ENCODE data around the gene UBA52.

Gene UBA52

GRCh38 chr19:18620902-18621301, 49.2 kb downstream of the UBA52 start:
- Mint-ChIP-seq H3K36me3 (no peaks in the 10 kb centered on the region), H3K9me3 (no peaks in the 10 kb centered on the region), H3K4me3 (no peak overlapping the region), H3K27ac (peak overlapping the region; percentile 84), H3K27me3 (peaks cover 8% of the 10 kb centered on the region), H3K4me1 (no peaks in the 10 kb centered on the region)

GRCh38 chr19:18626906-18627305, 55.2 kb downstream of the UBA52 start:
- no peaks in the 10 kb centered on the region for H3K4me1 Mint-ChIP-seq
- H3K4me3 Mint-ChIP-seq = no peak overlapping the region
- peaks cover 1% of the 10 kb centered on the region for H3K27me3 Mint-ChIP-seq
- no peaks in the 10 kb centered on the region for H3K36me3 Mint-ChIP-seq
- H3K27ac Mint-ChIP-seq = no peak overlapping the region
- no peaks in the 10 kb centered on the region for H3K9me3 Mint-ChIP-seq
